Fibroblast of the aortic adventitia (primary cell): Measurements from ENCODE around the gene TNPO1. TPM values are rescaled to one million over a fixed set of nuclear protein-coding genes. Genes with fewer than 3 reads are reported as not detected.

Experiments
- DNase-seq: peaks from one replicate; pipeline ENCODE4 v3.0.0-alpha.2; 2010; ENCODE audit warnings: low read depth
- H3K4me3 ChIP-seq: 2 replicates; pipeline ENCODE4 v1.5.1; 2011; ENCODE audit warnings: low read depth, mild to moderate bottlenecking, control low read depth, low read length, moderate library complexity
- total RNA-seq: library from RNA; depleted of rRNA; stranded (reverse); fragments of >200 nt; gene quantifications from 2 replicates; pipeline ENCODE4 v1.2.3, GENCODE V29; 2012; ENCODE audit warnings: low replicate concordance
- TF ChIP-seq, protein P1 (sequence below): IDR thresholded peaks from 2 replicates; pipeline ENCODE4 v1.5.1; 2011; ENCODE audit warnings: mild to moderate bottlenecking, low read length, control low read depth, inconsistent platforms; ENCODE audit not compliant: insufficient read depth

Gene TNPO1
- total RNA-seq, 1 donor: 253 TPM

DNA sequence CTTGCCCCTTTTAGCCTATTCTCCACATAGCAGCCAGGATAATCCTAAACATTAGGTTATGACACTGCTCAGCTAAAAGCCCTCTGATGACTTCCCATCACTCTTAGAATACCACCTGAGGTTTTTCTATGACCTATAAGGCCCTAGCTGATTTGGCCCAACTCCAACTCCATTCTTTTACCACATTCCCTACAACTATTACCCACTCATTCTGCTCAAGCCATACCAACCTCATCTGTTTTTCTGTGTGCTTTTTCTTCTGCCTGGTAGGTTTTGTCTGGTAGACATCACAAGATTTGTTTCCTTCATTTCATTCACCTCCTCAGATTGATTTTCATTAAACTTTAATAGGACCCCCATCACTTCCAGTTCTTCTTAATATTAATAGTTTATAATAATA is 126.8 kb downstream of the TNPO1 start:
- TF ChIP-seq, protein P1, sequence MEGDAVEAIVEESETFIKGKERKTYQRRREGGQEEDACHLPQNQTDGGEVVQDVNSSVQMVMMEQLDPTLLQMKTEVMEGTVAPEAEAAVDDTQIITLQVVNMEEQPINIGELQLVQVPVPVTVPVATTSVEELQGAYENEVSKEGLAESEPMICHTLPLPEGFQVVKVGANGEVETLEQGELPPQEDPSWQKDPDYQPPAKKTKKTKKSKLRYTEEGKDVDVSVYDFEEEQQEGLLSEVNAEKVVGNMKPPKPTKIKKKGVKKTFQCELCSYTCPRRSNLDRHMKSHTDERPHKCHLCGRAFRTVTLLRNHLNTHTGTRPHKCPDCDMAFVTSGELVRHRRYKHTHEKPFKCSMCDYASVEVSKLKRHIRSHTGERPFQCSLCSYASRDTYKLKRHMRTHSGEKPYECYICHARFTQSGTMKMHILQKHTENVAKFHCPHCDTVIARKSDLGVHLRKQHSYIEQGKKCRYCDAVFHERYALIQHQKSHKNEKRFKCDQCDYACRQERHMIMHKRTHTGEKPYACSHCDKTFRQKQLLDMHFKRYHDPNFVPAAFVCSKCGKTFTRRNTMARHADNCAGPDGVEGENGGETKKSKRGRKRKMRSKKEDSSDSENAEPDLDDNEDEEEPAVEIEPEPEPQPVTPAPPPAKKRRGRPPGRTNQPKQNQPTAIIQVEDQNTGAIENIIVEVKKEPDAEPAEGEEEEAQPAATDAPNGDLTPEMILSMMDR: no peak
- no peak for DNase-seq

DNA sequence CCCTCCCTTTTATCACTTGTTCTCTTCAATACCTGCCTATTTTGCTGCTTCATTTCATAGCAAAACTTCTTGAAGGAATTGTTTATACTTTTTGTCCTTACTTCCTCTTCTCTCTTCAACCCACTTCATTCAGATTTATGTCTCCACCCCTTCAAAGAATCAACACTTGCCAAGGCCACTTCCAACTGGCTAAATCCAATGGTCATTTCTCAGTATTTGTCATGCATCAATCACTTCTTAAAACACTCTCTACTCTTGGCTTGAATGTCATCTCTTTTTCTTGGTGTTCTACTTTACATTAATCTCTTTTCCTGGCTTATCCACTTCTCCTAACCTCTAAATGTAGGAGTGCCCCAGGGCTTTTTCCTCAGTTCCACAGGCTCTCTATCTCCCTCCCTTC is 131.0 kb downstream of the TNPO1 start:
- no peak overlapping the region for H3K4me3 ChIP-seq
- no peak for DNase-seq
- TF ChIP-seq, protein P1: no peak

More for the DNA sequence above, 126.8 kb downstream of the TNPO1 start:
- no peak overlapping the region for H3K4me3 ChIP-seq

DNA sequence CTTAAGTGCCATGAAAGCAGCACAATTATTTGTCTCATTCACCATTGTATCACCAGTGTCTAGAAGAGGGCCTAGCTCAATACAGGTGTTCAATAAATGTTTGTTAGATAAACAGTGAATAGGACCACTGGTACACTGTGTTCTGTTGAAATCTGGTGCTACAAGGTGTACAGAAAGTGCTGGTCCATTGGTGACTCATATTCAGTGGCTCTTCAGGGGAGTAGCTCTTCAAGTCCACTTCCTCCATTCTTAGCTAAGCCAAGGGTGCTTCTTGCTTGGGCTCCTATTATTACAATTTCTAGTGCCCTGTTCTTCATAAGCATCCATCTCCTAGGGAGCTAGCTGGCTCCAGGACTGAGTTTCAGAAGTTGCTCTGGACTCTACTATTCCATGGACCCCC is 133.0 kb downstream of the TNPO1 start:
- DNase-seq: no peak
- H3K4me3 ChIP-seq: no peak overlapping the region
- TF ChIP-seq, protein P1: no peak

DNA sequence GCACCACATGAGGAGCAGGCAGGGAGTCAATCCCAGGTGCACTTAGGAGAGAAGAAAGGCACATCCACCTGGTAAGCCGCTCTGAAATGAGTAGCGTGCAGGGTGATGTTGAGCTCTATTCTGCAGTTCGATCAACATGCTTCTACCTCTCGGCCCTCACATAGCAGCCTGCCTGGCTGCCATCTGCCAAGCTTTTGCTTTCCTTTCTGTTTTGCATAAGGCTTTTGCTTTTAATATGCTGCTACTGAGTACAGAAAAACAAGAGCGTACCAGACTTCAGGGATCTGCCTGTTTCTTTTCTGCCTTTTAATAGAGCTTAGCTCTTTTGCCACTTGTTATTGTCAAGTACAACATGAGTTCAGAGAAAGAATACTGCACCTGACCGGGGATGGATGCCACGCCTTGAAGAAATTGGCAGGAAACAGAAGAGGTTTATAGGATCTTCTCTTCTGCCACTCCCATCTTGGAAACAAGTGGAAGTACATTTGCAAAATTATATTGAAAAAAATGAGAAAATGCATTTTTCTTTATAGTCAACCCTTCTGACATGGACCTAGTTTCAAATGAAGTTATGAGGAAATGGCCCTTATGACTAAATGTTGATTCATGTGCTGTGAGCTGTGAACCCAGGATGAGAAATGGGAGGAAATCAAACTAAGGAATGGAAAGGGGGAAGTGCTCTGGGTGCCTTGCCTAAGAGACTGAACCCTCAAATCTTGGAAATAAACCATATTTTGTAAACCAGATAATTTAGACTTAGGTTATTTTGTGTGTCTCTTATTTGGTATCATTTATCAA is 135.4 kb downstream of the TNPO1 start:
- no peak overlapping the region for H3K4me3 ChIP-seq
- peak; percentile 84 for DNase-seq

DNA sequence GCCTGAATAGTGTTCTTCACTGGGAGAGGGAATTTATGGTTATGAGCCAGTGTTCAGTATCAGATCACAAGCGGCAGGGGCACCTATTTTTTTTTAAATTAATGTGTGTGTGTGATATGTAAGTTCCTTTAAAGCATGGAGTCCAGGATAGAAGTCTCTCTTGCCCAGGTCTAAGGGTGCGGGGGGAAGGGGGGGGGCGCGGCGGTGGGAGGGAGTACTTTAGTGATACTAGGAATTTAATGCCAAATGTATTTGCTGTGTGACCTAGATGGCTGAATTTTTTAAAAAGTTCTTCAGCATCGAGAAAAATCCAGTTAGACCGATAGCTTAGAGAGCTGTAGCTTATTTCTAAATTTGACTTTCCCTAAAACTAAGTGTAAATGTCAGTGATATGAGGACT is 137.9 kb downstream of the TNPO1 start:
- DNase-seq: no peak
- no peak overlapping the region for H3K4me3 ChIP-seq
- TF ChIP-seq, protein P1: no peak

More for the DNA sequence above, 135.4 kb downstream of the TNPO1 start:
- TF ChIP-seq, protein P1: no peak

DNA sequence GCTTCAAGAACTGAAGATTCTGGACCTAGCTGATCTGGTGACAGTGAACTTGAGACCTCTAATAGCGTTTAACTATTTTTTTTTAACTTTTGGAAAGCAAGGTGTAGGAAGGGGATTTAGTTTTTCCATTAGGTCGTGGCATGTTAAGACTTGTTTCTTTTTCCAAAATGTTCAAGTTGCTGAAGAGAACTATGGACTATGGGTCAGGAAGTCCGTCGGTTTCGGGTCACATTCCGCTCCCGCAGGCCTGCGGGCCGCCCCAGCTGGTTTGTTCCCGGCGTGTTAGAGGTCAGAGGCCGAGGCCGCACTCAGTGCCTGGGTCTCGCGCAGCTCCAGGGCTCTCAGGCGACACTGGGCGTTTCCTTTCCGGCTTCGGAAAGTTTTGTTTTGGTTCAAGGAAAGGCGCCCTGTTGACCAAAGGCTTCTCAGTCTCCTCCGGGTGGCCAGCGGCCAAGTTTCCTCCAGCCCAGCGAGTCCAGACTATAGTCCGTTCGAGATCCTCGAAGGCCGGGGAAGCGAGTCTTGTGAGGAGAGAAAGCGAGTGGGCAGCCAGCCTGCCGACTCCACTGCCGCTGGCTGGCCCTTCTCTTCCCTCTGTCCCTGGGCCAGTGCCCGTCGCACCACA is 138.8 kb downstream of the TNPO1 start:
- DNase-seq: no peak
- peak overlapping the region; percentile 71 for H3K4me3 ChIP-seq
- TF ChIP-seq, protein P1: no peak
